ENCODE measurements around the gene ANO4.

GRCh38 chr12:101089271-101089670, 294.7 kb downstream of the ANO4 start:
- TF ChIP-seq CTCF (IDR thresholded peaks at IDR 0.05; ENCODE audit: low read depth, low read length) (no peak), POLR2A (IDR thresholded peaks at IDR 0.05; ENCODE audit: extremely low read depth, insufficient read length) (no peak)

Measured in NB4 (cell line).